ENCODE results near the gene UCHL5.

DNA sequence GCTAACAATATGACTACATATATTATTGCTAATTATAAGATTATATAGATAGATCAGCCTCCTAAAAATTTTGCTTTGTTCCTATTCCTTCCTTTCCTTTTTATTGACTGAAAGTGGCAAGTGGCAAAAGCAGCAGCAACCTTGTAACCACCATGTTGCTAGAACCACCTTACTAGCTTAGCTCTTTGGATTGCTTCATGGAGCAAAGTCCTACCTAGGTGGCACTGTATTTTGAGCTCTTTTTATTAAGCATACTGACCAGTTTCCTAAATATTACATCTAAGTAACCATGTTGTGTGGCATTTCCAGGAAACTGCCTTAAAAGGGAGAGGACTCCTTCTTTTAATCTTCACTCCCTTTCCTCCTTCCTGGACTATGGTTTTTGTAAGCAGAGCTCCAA lies 90.8 kb downstream of the UCHL5 start:
- no peak for TF ChIP-seq EZH2 (IDR thresholded peaks at IDR 0.05; ENCODE audit: low read length, missing control alignments)
- TF ChIP-seq, protein P1, sequence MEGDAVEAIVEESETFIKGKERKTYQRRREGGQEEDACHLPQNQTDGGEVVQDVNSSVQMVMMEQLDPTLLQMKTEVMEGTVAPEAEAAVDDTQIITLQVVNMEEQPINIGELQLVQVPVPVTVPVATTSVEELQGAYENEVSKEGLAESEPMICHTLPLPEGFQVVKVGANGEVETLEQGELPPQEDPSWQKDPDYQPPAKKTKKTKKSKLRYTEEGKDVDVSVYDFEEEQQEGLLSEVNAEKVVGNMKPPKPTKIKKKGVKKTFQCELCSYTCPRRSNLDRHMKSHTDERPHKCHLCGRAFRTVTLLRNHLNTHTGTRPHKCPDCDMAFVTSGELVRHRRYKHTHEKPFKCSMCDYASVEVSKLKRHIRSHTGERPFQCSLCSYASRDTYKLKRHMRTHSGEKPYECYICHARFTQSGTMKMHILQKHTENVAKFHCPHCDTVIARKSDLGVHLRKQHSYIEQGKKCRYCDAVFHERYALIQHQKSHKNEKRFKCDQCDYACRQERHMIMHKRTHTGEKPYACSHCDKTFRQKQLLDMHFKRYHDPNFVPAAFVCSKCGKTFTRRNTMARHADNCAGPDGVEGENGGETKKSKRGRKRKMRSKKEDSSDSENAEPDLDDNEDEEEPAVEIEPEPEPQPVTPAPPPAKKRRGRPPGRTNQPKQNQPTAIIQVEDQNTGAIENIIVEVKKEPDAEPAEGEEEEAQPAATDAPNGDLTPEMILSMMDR (conservative IDR thresholded peaks at IDR 0.05 in 1 of 2, IDR thresholded peaks at IDR 0.05 in 1 of 2; ENCODE audit: low read depth in 1 of 2, low read length in 2 of 2): no peak

Data from fibroblast of lung (primary cell).